Nephron (organoid): Measurements from ENCODE around the gene E2F7.

Source experiments
- H3K27ac Mint-ChIP-seq, 3 experiments: 2 replicates each; pipeline ENCODE4 v1.8.0; 2020; ENCODE audit warnings: mixed read lengths in 3 of 3, mild to moderate bottlenecking in 2 of 3, moderate library complexity in 1 of 3
- H3K27me3 Mint-ChIP-seq: 2 replicates; pipeline ENCODE4 v1.8.0; 2021; ENCODE audit warnings: low read depth, mild to moderate bottlenecking, moderate library complexity, mixed read lengths
- H3K36me3 Mint-ChIP-seq: 2 replicates; pipeline ENCODE4 v1.8.0; 2020; ENCODE audit warnings: low read depth, mixed read lengths
- H3K4me1 Mint-ChIP-seq: 2 replicates; pipeline ENCODE4 v1.8.0; 2020; ENCODE audit warnings: mixed read lengths
- H3K4me3 Mint-ChIP-seq, 3 experiments: 2 replicates each; pipeline ENCODE4 v1.8.0; 2020; ENCODE audit warnings: mild to moderate bottlenecking in 3 of 3, mixed read lengths in 3 of 3, moderate library complexity in 2 of 3
- H3K9me3 Mint-ChIP-seq: 2 replicates; pipeline ENCODE4 v1.8.0; 2020; ENCODE audit warnings: mixed read lengths
- TF ChIP-seq, protein P1 (sequence below), 3 experiments: fragments of 200-600 bp; sonication (generic); IDR thresholded peaks; one replicate each; pipeline ENCODE4 v1.5.0; 2021; ENCODE audit warnings: antibody characterized with exemption in 3 of 3; ENCODE audit not compliant: unreplicated experiment in 3 of 3

The E2F7 gene

DNA sequence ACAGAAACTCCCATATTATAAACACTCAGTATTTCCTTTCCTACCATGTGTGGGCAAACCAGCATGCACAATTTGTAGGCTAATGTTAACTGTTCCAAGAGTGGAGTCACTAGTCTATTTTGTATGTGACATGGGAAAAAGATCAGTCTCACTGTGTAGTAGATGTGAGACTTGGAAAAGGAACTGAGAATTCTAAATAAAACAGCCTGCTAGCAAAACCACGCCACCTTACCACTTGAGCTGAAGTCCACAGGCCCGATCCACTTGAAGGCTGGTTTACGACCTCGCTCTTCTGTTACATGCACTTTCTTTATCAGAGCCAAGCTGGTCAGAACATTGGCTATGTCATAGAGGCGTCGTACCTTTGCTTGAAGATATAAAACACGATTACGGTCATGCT lies 22.5 kb downstream of the E2F7 start:
- Mint-ChIP-seq H3K4me3 (no peak overlapping the region), H3K27me3 (no peaks in the 10 kb centered on the region), H3K4me1 (no peaks in the 10 kb centered on the region), H3K27ac (no peak overlapping the region), H3K36me3 (peaks cover 78% of the 10 kb centered on the region), H3K9me3 (peaks cover 8% of the 10 kb centered on the region)
- TF ChIP-seq, protein P1, sequence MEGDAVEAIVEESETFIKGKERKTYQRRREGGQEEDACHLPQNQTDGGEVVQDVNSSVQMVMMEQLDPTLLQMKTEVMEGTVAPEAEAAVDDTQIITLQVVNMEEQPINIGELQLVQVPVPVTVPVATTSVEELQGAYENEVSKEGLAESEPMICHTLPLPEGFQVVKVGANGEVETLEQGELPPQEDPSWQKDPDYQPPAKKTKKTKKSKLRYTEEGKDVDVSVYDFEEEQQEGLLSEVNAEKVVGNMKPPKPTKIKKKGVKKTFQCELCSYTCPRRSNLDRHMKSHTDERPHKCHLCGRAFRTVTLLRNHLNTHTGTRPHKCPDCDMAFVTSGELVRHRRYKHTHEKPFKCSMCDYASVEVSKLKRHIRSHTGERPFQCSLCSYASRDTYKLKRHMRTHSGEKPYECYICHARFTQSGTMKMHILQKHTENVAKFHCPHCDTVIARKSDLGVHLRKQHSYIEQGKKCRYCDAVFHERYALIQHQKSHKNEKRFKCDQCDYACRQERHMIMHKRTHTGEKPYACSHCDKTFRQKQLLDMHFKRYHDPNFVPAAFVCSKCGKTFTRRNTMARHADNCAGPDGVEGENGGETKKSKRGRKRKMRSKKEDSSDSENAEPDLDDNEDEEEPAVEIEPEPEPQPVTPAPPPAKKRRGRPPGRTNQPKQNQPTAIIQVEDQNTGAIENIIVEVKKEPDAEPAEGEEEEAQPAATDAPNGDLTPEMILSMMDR (IDR thresholded peaks at IDR 0.05; ENCODE audit: unreplicated experiment in 3 of 3) = no peak

DNA sequence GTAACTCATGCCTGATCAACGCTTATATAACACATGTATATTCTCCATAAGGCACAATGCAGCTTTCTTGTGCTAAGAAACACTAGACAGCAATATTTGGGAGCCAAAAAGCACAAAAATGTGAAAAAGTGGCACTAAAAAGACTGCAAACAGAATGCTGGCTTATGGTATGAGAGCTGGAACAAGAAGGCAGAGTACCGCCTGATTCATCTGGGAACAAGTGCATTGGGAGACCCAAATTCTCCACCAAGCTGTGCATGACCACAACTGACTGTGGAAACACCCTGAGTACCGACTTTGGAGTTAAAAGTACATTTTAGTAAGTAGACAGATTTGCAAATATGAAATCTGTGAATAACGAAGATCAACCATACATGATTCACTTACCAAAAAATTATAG lies 25.1 kb downstream of the E2F7 start:
- Mint-ChIP-seq H3K9me3 (peaks cover 13% of the 10 kb centered on the region), H3K36me3 (peaks cover 81% of the 10 kb centered on the region), H3K4me3 (no peak overlapping the region), H3K27me3 (no peaks in the 10 kb centered on the region), H3K27ac (no peak overlapping the region), H3K4me1 (no peaks in the 10 kb centered on the region)
- TF ChIP-seq, protein P1 (IDR thresholded peaks at IDR 0.05; ENCODE audit: unreplicated experiment in 3 of 3) = no peak

DNA sequence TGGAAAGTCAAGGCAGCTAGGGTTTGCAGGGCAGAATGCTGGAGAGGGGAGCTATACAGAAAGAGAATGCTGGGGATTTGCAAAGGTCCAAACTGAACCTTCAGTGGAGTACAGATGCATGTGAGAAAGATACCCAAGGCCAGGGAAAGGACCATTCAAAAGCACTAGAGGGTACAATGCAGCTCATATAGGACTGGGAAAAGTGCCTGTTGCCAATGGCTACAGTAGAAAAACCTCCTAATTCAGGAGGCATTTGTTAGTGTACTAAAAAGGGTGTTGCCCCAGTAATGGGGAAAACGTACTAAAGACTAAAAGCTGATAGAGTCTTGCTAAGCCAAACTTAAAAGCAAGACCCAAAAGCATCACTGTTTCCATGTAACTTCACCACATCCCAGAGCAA lies 30.1 kb downstream of the E2F7 start:
- Mint-ChIP-seq H3K27me3 (no peaks in the 10 kb centered on the region), H3K4me3 (no peak overlapping the region), H3K36me3 (peaks cover 59% of the 10 kb centered on the region), H3K4me1 (peaks cover 14% of the 10 kb centered on the region), H3K9me3 (peaks cover 13% of the 10 kb centered on the region), H3K27ac (no peak overlapping the region)
- TF ChIP-seq, protein P1 (IDR thresholded peaks at IDR 0.05; ENCODE audit: unreplicated experiment in 3 of 3) = no peak

DNA sequence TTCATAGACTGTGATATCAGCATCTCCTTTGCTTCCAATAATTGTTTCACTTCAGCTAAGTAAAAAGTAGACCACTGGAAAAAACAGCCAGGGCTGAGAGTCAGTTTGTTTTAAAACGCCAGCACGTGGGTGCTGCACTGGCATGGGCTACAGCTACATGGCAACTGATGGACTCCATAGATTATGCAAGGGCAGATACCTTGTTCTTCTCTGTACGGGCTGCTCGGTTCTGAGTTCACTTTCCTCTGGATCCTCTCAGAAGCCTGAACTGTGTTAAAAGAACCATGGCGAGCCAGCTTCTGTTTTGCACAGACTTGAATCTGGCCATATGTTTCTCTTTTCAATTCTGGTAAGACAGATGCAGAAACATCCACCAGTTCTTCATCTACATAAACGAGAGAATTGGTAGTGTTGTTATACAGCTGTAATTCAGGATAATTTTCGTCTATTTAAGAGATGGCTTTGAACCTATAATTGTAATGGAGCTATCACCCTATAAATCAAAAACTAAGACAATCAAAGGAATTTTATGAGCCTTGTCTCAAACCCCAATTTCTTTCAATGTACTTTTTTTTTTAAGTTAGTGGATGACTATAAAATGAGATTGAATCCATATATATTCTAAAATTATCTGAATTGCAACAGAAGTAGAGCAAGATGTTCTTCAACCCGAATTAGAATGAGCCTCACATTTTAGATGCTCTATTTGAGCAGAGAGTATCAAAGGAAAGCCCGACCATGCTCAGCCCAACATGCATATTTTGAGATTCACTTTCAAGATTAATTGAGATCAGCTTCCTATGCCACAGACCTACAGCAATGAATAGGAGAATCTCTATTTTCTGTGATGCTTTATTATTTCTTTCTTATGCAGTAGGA lies 31.5 kb downstream of the E2F7 start:
- Mint-ChIP-seq H3K36me3 (peaks cover 59% of the 10 kb centered on the region), H3K27me3 (no peaks in the 10 kb centered on the region), H3K9me3 (peaks cover 9% of the 10 kb centered on the region), H3K4me1 (peaks cover 14% of the 10 kb centered on the region), H3K4me3 (no peak overlapping the region), H3K27ac (no peak overlapping the region)
- TF ChIP-seq, protein P1 (IDR thresholded peaks at IDR 0.05; ENCODE audit: unreplicated experiment in 3 of 3) = no peak

DNA sequence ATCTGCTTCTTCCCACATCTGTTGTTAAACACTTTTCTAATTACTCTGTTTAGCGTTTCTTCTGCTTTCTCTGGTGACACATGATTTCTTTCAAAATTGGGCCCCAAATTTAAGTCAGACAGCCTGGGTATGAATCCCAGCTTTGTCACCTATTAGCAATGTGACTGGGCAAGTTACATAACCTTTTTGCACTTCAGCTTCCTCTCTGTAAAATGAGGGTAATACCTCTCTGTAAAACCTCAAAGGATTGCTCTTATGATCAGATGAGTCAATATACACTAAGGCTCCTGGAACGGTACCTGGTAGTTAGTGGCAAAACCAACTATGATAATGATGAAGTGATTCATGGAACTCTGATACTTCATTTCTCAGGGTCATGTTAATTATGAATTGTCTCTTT lies 33.0 kb downstream of the E2F7 start:
- Mint-ChIP-seq H3K27ac (no peak overlapping the region), H3K4me3 (no peak overlapping the region), H3K9me3 (peaks cover 3% of the 10 kb centered on the region), H3K27me3 (no peaks in the 10 kb centered on the region), H3K36me3 (peaks cover 45% of the 10 kb centered on the region), H3K4me1 (peaks cover 14% of the 10 kb centered on the region)
- TF ChIP-seq, protein P1 (IDR thresholded peaks at IDR 0.05; ENCODE audit: unreplicated experiment in 3 of 3) = no peak

DNA sequence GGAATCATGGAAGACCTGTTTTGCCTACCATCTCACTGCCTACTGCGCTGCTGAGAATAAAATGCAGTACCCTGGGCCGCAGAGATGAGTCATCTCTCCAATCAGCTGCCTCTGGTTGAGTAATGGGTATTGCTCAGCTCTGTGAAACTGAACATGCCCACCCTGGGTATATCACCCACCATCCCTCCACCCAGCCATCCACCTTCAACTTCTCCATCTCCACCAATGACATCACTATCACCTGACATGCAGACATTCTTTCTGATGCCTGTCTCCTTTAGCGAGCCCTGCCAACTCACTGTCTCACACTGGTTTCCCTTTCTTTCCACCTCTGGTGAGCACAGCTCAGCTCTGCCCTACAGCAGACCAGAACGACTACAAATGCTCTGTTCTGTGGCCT lies 33.6 kb downstream of the E2F7 start:
- no peaks in the 10 kb centered on the region for H3K27me3 Mint-ChIP-seq
- H3K9me3 Mint-ChIP-seq = no peaks in the 10 kb centered on the region
- H3K27ac Mint-ChIP-seq = no peak overlapping the region
- peaks cover 39% of the 10 kb centered on the region for H3K36me3 Mint-ChIP-seq
- TF ChIP-seq, protein P1 (IDR thresholded peaks at IDR 0.05; ENCODE audit: unreplicated experiment in 3 of 3) = no peak
- peaks cover 14% of the 10 kb centered on the region for H3K4me1 Mint-ChIP-seq
- H3K4me3 Mint-ChIP-seq = no peak overlapping the region
